IMR-90 (cell line): Measurements from ENCODE around the gene CROCC2.

Experiments
- CEBPB ChIP-seq: IDR thresholded peaks from 2 replicates; pipeline ENCODE4 v1.6.1; 2012; ENCODE audit warnings: low read depth, low read length, improper control_type of control experiment
- CHD1 ChIP-seq: IDR thresholded peaks from 2 replicates; pipeline ENCODE4 v1.6.1; 2012; ENCODE audit warnings: low read depth, low read length, improper control_type of control experiment
- CTCF ChIP-seq: conservative IDR thresholded peaks from 2 replicates; pipeline ENCODE4 v1.5.1; 2012; ENCODE audit warnings: mild to moderate bottlenecking, low read depth, low read length, improper control_type of control experiment
- ELK1 ChIP-seq: fragments of 150-350 bp; IDR thresholded peaks from 2 replicates; pipeline ENCODE4 v1.6.1; 2016; ENCODE audit warnings: low read depth, mild to moderate bottlenecking, low read length, moderate library complexity, borderline replicate concordance
- FOS ChIP-seq: fragments of 150-350 bp; IDR thresholded peaks from 2 replicates; pipeline ENCODE4 v1.6.1; 2016; ENCODE audit warnings: low read depth, low read length
- MAFK ChIP-seq: IDR thresholded peaks from 2 replicates; pipeline ENCODE4 v1.6.1; 2012; ENCODE audit warnings: low read depth, low read length, improper control_type of control experiment
- POLR2A ChIP-seq: IDR thresholded peaks from 2 replicates; pipeline ENCODE4 v1.6.1; 2012; ENCODE audit warnings: mild to moderate bottlenecking, low read depth, low read length
- RAD21 ChIP-seq: IDR thresholded peaks from 2 replicates; pipeline ENCODE4 v1.6.1; 2012; ENCODE audit warnings: low read length, improper control_type of control experiment
- USF2 ChIP-seq: fragments of 150-350 bp; IDR thresholded peaks from 2 replicates; pipeline ENCODE4 v1.6.1; 2017; ENCODE audit warnings: mild to moderate bottlenecking, antibody characterized with exemption, low read length, low read depth

GRCh38 chr2:240998706-240998994 is 92.5 kb downstream of the CROCC2 start:
- TF ChIP-seq CTCF: no peak
- no peak for TF ChIP-seq POLR2A
- no peak for TF ChIP-seq USF2
- TF ChIP-seq MAFK: no peak
- no peak for TF ChIP-seq CHD1
- TF ChIP-seq RAD21: no peak
- no peak for TF ChIP-seq CEBPB
- no peak for TF ChIP-seq ELK1
- TF ChIP-seq FOS: no peak
